ENCODE measurements around the gene NUP188. TPM values are rescaled to one million over a fixed set of nuclear protein-coding genes. Genes with fewer than 3 reads are reported as not detected.

The NUP188 gene
- polyA plus RNA-seq, 1 experiment, result 49.2 TPM

GRCh38 chr9:128983536-128983935, 36.0 kb downstream of the NUP188 start:
- no peak overlapping the region for H3K4me3 ChIP-seq (ENCODE audit: low read depth, low read length)
- ChIA-PET POLR2A (no interaction called here), CTCF (no interaction called here)
- no peaks in the 10 kb centered on the region for H3K27me3 ChIP-seq (ENCODE audit: control insufficient read depth, insufficient read depth, low read length)
- TF ChIP-seq CTCF (IDR thresholded peaks at IDR 0.05; ENCODE audit: insufficient read depth, low read depth, low read length), result no peak
- DNase-seq (ENCODE audit: low read depth), result no peak
- peaks cover 11% of the 10 kb centered on the region for H3K36me3 ChIP-seq (ENCODE audit: control insufficient read depth, insufficient read depth, low read length)

- DNase-seq (ENCODE audit: low read depth), result no peak
- H3K27me3 ChIP-seq (ENCODE audit: control insufficient read depth, insufficient read depth, low read length), result no peaks in the 10 kb centered on the region
- POLR2A ChIA-PET, result no interaction called here
These were observed 39.2 kb downstream of the NUP188 start for GRCh38 chr9:128986671-128987070.

GRCh38 chr9:128987805-128988204, 40.3 kb downstream of the NUP188 start:
- peak; percentile 33 for DNase-seq (ENCODE audit: low read depth)
- Histone ChIP-seq H3K27me3 (ENCODE audit: control insufficient read depth, insufficient read depth, low read length) (no peaks in the 10 kb centered on the region), H3K36me3 (ENCODE audit: control insufficient read depth, insufficient read depth, low read length) (peaks cover 14% of the 10 kb centered on the region), H3K4me3 (ENCODE audit: low read depth, low read length) (no peak overlapping the region)
- ChIA-PET CTCF (interaction anchor here (1.0 to 1.7 kb wide), 5 partner anchors 11 to 126 kb away, joined by 3 to 8 read pairs (median 6); no protein-coding TSS in a partner anchor), POLR2A (interaction anchor here (1.0 kb wide), 1 partner anchor 286 kb away, joined by 3 read pairs; no protein-coding TSS in a partner anchor)
- no peak for TF ChIP-seq CTCF (IDR thresholded peaks at IDR 0.05; ENCODE audit: insufficient read depth, low read depth, low read length)

More at GRCh38 chr9:128986671-128987070, 39.2 kb downstream of the NUP188 start:
- H3K4me3 ChIP-seq (ENCODE audit: low read depth, low read length), result no peak overlapping the region
- CTCF ChIA-PET, result interaction anchor here (0.7 to 1.5 kb wide), 2 partner anchors 10 to 19 kb away, joined by 3 to 6 read pairs; no protein-coding TSS in a partner anchor
- no peak for TF ChIP-seq CTCF (IDR thresholded peaks at IDR 0.05; ENCODE audit: insufficient read depth, low read depth, low read length)
- H3K36me3 ChIP-seq (ENCODE audit: control insufficient read depth, insufficient read depth, low read length), result peaks cover 15% of the 10 kb centered on the region

GRCh38 chr9:128992995-128993394, 45.5 kb downstream of the NUP188 start:
- TF ChIP-seq CTCF (IDR thresholded peaks at IDR 0.05; ENCODE audit: insufficient read depth, low read depth, low read length), result peak; percentile 48
- DNase-seq (ENCODE audit: low read depth), result no peak
- Histone ChIP-seq H3K27me3 (ENCODE audit: control insufficient read depth, insufficient read depth, low read length) (no peaks in the 10 kb centered on the region), H3K4me3 (ENCODE audit: low read depth, low read length) (no peak overlapping the region), H3K36me3 (ENCODE audit: control insufficient read depth, insufficient read depth, low read length) (peaks cover 21% of the 10 kb centered on the region)
- CTCF ChIA-PET, result interaction anchor here (1.4 kb wide), 1 partner anchor 13 kb away, joined by 5 read pairs; no protein-coding TSS in a partner anchor
- POLR2A ChIA-PET, result no interaction called here

- ChIA-PET POLR2A (no interaction called here), CTCF (interaction anchor here (4.8 kb wide), 1 partner anchor 11 kb away, joined by 27 read pairs; no protein-coding TSS in a partner anchor)
- H3K4me3 ChIP-seq (ENCODE audit: low read depth, low read length), result no peak overlapping the region
- H3K36me3 ChIP-seq (ENCODE audit: control insufficient read depth, insufficient read depth, low read length), result peaks cover 31% of the 10 kb centered on the region
- no peak for TF ChIP-seq CTCF (IDR thresholded peaks at IDR 0.05; ENCODE audit: insufficient read depth, low read depth, low read length)
- no peaks in the 10 kb centered on the region for H3K27me3 ChIP-seq (ENCODE audit: control insufficient read depth, insufficient read depth, low read length)
- DNase-seq (ENCODE audit: low read depth), result no peak
These were observed 48.3 kb downstream of the NUP188 start for GRCh38 chr9:128995791-128996190.

Measured in BJ (cell line).